HepG2 (cell line): ENCODE measurements around the gene UGGT1. TPM values are rescaled to one million over a fixed set of nuclear protein-coding genes. Genes with fewer than 3 reads are reported as not detected.

Experiments used
- FOXA1 ChIP-seq, 2 experiments: fragments of 450-650 bp in 1 of 2; sonication (generic) in 1 of 2; formaldehyde crosslinking in 1 of 2; IDR thresholded peaks; 2 replicates each; pipeline versions ENCODE4 v1.4.0 to v1.6.1; 2016 to 2020; ENCODE audit warnings: missing genetic modification reagents in 1 of 2
- KAT2B ChIP-seq: fragments of 150-350 bp; IDR thresholded peaks from 2 replicates; pipeline ENCODE4 v1.6.1; 2014; ENCODE audit warnings: low read depth, low read length, borderline replicate concordance
- RARA ChIP-seq: IDR thresholded peaks from 2 replicates; pipeline ENCODE4 v1.6.1; 2016; ENCODE audit warnings: missing genetic modification reagents, missing compliant biosample characterization
- XRCC5 ChIP-seq: fragments of 200-400 bp; formaldehyde crosslinking; optimal IDR thresholded peaks from 2 replicates; pipeline ENCODE3; 2017; ENCODE audit warnings: mild to moderate bottlenecking, low read length
- ZBTB20 ChIP-seq: sonication (generic); formaldehyde crosslinking; IDR thresholded peaks from 2 replicates; pipeline ENCODE4 v1.8.1; 2023; ENCODE audit warnings: missing genetic modification reagents, low read depth, mild to moderate bottlenecking, borderline replicate concordance
- ZEB1 ChIP-seq: IDR thresholded peaks from 2 replicates; pipeline ENCODE4 v1.6.1; 2012; ENCODE audit warnings: mild to moderate bottlenecking, low read depth, inconsistent platforms; ENCODE audit not compliant: insufficient replicate concordance
- ZNF20 ChIP-seq: sonication (generic); formaldehyde crosslinking; IDR thresholded peaks from 2 replicates; pipeline ENCODE4 v1.4.0; 2020; ENCODE audit warnings: mild to moderate bottlenecking, moderate library complexity, missing genetic modification reagents
- ZNF660 ChIP-seq: sonication (generic); formaldehyde crosslinking; IDR thresholded peaks from 2 replicates; pipeline ENCODE4 v1.5.1; 2020; ENCODE audit warnings: mild to moderate bottlenecking, low read depth, missing genetic modification reagents, borderline replicate concordance
- ZNF703 ChIP-seq: sonication (generic); formaldehyde crosslinking; IDR thresholded peaks from 2 replicates; pipeline ENCODE4 v1.5.1; 2020; ENCODE audit warnings: missing genetic modification reagents, mild to moderate bottlenecking, moderate library complexity, borderline replicate concordance
- ZSCAN20 ChIP-seq: sonication (generic); formaldehyde crosslinking; IDR thresholded peaks from 2 replicates; pipeline ENCODE4 v1.4.0; 2020; ENCODE audit warnings: missing genetic modification reagents, mild to moderate bottlenecking, borderline replicate concordance
- polyA plus RNA-seq, 8 experiments: library from polyadenylated mRNA; depleted of rRNA in 3 of 8; stranded (reverse) in 7 of 8; unstranded in 1 of 8; fragments of >200 nt; fragmentation: Illumina TruSeq in 4 of 8; extraction: Trizol in 4 of 8; gene quantifications; 2 replicates each; pipeline versions ENCODE4 v1.2.1 to v1.2.3, GENCODE V29; 2011 to 2016; ENCODE audit warnings: low read depth in 4 of 8, missing spikeins in 1 of 8, mixed read lengths in 1 of 8; ENCODE audit not compliant: insufficient read depth in 1 of 8
- total RNA-seq, 5 experiments: library from RNA; depleted of rRNA; stranded (reverse); fragments of >200 nt; fragmentation: Illumina TruSeq; extraction: Trizol; gene quantifications; 2 replicates each; pipeline ENCODE4 v1.2.3, GENCODE V29; 2016; ENCODE audit warnings: low read depth in 1 of 5
- TF ChIP-seq, protein P1 (sequence below): sonication (generic); formaldehyde crosslinking; IDR thresholded peaks from 2 replicates; pipeline ENCODE4 v1.5.1; 2020; ENCODE audit warnings: missing genetic modification reagents, mild to moderate bottlenecking, borderline replicate concordance
- TF ChIP-seq, protein P2 (sequence below): sonication (generic); formaldehyde crosslinking; IDR thresholded peaks from 2 replicates; pipeline ENCODE4 v1.8.1; 2023; ENCODE audit warnings: mild to moderate bottlenecking, inconsistent platforms, moderate library complexity, missing genetic modification reagents, borderline replicate concordance
- TF ChIP-seq, protein P3 (sequence below): sonication (generic); formaldehyde crosslinking; IDR thresholded peaks from 2 replicates; pipeline ENCODE4 v1.4.0; 2020; ENCODE audit warnings: mild to moderate bottlenecking, missing genetic modification reagents
- TF ChIP-seq, protein P4 (sequence below): sonication (generic); formaldehyde crosslinking; IDR thresholded peaks from 2 replicates; pipeline ENCODE4 v1.4.0; 2020; ENCODE audit warnings: missing genetic modification reagents
- TF ChIP-seq, protein P5 (sequence below): sonication (generic); formaldehyde crosslinking; IDR thresholded peaks from 2 replicates; pipeline ENCODE4 v1.9.0; 2021; ENCODE audit warnings: mild to moderate bottlenecking, missing genetic modification reagents

The UGGT1 gene
- total and polyA plus RNA-seq, 2 of the 13 experiments (the other 11 are each of a cell fraction or from before 2014, with no cell fraction given), result 35.8 to 83.2 TPM

DNA sequence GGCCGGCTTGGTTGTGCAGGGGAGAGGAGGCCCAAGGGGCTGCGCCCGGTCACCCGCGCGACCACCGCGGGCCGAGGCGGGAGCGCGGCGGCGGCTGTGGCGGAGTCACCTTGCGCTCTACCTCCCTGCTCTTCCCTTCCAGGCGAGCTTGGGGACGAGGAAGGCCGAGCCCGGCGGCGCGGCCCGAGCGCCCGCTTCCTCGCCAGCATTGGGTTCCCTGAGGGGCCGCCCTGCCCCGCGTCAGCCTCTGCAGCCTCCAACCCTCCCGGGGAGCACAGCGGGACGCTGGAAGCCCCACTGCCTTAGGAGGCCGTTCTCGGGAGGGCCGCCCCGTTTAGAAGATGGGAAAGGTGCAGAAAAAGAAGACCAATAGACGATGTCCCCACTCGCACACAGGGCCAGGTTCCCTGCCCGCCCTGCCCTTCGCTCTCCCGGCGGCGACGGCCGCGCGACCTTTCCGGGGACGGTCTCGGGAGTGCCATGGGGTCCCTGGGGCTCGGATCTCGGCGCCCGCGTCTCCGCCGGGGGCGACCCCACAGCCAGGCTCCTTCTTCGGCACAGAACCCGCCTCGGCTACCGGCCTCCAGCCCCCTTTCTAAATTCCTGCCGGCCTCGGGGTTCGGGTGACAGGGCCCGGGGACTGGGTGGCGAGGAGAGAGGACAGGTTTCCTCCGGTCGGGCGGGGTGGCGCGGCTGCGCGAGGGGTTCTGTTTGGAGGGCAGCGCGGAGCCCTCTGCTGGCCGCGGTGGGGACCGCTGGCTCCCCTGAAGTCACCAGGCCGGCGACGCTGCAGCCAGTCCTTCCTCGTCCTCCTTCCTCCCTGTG is 142.2 kb downstream of the UGGT1 start (continued):
- TF ChIP-seq, protein P1, sequence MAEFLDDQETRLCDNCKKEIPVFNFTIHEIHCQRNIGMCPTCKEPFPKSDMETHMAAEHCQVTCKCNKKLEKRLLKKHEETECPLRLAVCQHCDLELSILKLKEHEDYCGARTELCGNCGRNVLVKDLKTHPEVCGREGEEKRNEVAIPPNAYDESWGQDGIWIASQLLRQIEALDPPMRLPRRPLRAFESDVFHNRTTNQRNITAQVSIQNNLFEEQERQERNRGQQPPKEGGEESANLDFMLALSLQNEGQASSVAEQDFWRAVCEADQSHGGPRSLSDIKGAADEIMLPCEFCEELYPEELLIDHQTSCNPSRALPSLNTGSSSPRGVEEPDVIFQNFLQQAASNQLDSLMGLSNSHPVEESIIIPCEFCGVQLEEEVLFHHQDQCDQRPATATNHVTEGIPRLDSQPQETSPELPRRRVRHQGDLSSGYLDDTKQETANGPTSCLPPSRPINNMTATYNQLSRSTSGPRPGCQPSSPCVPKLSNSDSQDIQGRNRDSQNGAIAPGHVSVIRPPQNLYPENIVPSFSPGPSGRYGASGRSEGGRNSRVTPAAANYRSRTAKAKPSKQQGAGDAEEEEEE (CRISPR knock-in tag), result no peak; the same call in 1 of the 2 replicates
- TF ChIP-seq, protein P2, sequence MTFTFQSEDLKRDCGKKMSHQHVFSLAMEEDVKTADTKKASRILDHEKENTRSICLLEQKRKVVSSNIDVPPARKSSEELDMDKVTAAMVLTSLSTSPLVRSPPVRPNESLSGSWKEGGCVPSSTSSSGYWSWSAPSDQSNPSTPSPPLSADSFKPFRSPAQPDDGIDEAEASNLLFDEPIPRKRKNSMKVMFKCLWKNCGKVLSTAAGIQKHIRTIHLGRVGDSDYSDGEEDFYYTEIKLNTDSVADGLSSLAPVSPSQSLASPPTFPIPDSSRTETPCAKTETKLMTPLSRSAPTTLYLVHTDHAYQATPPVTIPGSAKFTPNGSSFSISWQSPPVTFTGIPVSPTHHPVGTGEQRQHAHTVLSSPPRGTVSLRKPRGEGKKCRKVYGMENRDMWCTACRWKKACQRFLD (CRISPR knock-in tag), result peak; percentile 75
- TF ChIP-seq, protein P3, sequence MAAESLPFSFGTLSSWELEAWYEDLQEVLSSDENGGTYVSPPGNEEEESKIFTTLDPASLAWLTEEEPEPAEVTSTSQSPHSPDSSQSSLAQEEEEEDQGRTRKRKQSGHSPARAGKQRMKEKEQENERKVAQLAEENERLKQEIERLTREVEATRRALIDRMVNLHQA (CRISPR knock-in tag), result no peak
- TF ChIP-seq RARA (CRISPR knock-in tag) (peak; percentile 50), ZNF703 (CRISPR knock-in tag) (peak; percentile 85; the same call in 1 of the 2 replicates), ZBTB20 (CRISPR knock-in tag) (peak; percentile 68; the same call in 1 of the 2 replicates), KAT2B (no peak), ZSCAN20 (CRISPR knock-in tag) (peak; percentile 46; the same call in 1 of the 2 replicates), ZNF20 (no peak), FOXA1 (IDR thresholded peaks at IDR 0.05) (no peak), FOXA1 (CRISPR knock-in tag; IDR thresholded peaks at IDR 0.05) (no peak; the same call in 1 of the 2 replicates), ZNF660 (CRISPR knock-in tag) (no peak), ZEB1 (peak; percentile 22), XRCC5 (peak; percentile 92)
- TF ChIP-seq, protein P4, sequence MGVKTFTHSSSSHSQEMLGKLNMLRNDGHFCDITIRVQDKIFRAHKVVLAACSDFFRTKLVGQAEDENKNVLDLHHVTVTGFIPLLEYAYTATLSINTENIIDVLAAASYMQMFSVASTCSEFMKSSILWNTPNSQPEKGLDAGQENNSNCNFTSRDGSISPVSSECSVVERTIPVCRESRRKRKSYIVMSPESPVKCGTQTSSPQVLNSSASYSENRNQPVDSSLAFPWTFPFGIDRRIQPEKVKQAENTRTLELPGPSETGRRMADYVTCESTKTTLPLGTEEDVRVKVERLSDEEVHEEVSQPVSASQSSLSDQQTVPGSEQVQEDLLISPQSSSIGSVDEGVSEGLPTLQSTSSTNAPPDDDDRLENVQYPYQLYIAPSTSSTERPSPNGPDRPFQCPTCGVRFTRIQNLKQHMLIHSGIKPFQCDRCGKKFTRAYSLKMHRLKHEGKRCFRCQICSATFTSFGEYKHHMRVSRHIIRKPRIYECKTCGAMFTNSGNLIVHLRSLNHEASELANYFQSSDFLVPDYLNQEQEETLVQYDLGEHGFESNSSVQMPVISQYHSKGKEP (CRISPR knock-in tag), result peak; percentile 76; the same call in 1 of the 2 replicates
- TF ChIP-seq, protein P5, sequence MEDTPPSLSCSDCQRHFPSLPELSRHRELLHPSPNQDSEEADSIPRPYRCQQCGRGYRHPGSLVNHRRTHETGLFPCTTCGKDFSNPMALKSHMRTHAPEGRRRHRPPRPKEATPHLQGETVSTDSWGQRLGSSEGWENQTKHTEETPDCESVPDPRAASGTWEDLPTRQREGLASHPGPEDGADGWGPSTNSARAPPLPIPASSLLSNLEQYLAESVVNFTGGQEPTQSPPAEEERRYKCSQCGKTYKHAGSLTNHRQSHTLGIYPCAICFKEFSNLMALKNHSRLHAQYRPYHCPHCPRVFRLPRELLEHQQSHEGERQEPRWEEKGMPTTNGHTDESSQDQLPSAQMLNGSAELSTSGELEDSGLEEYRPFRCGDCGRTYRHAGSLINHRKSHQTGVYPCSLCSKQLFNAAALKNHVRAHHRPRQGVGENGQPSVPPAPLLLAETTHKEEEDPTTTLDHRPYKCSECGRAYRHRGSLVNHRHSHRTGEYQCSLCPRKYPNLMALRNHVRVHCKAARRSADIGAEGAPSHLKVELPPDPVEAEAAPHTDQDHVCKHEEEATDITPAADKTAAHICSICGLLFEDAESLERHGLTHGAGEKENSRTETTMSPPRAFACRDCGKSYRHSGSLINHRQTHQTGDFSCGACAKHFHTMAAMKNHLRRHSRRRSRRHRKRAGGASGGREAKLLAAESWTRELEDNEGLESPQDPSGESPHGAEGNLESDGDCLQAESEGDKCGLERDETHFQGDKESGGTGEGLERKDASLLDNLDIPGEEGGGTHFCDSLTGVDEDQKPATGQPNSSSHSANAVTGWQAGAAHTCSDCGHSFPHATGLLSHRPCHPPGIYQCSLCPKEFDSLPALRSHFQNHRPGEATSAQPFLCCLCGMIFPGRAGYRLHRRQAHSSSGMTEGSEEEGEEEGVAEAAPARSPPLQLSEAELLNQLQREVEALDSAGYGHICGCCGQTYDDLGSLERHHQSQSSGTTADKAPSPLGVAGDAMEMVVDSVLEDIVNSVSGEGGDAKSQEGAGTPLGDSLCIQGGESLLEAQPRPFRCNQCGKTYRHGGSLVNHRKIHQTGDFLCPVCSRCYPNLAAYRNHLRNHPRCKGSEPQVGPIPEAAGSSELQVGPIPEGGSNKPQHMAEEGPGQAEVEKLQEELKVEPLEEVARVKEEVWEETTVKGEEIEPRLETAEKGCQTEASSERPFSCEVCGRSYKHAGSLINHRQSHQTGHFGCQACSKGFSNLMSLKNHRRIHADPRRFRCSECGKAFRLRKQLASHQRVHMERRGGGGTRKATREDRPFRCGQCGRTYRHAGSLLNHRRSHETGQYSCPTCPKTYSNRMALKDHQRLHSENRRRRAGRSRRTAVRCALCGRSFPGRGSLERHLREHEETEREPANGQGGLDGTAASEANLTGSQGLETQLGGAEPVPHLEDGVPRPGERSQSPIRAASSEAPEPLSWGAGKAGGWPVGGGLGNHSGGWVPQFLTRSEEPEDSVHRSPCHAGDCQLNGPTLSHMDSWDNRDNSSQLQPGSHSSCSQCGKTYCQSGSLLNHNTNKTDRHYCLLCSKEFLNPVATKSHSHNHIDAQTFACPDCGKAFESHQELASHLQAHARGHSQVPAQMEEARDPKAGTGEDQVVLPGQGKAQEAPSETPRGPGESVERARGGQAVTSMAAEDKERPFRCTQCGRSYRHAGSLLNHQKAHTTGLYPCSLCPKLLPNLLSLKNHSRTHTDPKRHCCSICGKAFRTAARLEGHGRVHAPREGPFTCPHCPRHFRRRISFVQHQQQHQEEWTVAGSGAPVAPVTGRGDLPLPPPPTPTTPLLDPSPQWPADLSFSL (CRISPR knock-in tag), result no peak
